Caki2 (cell line): Measurements from ENCODE around the gene SLC39A3. TPM values are rescaled to one million over a fixed set of nuclear protein-coding genes. Genes with fewer than 3 reads are reported as not detected.

Source experiments
- DNase-seq: peaks from one replicate; pipeline ENCODE4 v3.0.0-alpha.2; 2015; ENCODE audit warnings: low read depth
- in situ Hi-C: cut with HindIII; loops from 2 replicates; pipeline ENCODE4 v1.10.0; 2016; ENCODE audit warnings: low sequenced_read_pairs, low pct_unique_long_range_greater_than_20kb, mixed read lengths
- total RNA-seq: library from RNA; depleted of rRNA; stranded (reverse); fragments of >200 nt; shearing (Covaris generic); gene quantifications from 2 replicates; pipeline ENCODE4 v1.2.3, GENCODE V29; 2014; ENCODE audit warnings: low replicate concordance

Gene SLC39A3
- total RNA-seq, 1 experiment from 2014 or later = 33.1 TPM

GRCh38 chr19:2770055-2771013, 30.5 kb upstream of the SLC39A3 start:
- in situ Hi-C loops = no loop called here
- DNase-seq = no peak

- in situ Hi-C loops = no loop called here
- DNase-seq = no peak
Measured at GRCh38 chr19:2769218-2769617, 29.4 kb upstream of the SLC39A3 start.

- DNase-seq = no peak
- in situ Hi-C loops = no loop called here
Measured at GRCh38 chr19:2768365-2769132, 28.7 kb upstream of the SLC39A3 start.

- in situ Hi-C loops = no loop called here
- no peak for DNase-seq
Measured at GRCh38 chr19:2767688-2768087, 27.9 kb upstream of the SLC39A3 start.

GRCh38 chr19:2766594-2767372, 27.0 kb upstream of the SLC39A3 start:
- no peak for DNase-seq
- in situ Hi-C loops = no loop called here

- DNase-seq = no peak
- in situ Hi-C loops = no loop called here
Measured at GRCh38 chr19:2765376-2765775, 25.6 kb upstream of the SLC39A3 start.

GRCh38 chr19:2764945-2765344, 25.1 kb upstream of the SLC39A3 start:
- in situ Hi-C loops = no loop called here
- no peak for DNase-seq

- in situ Hi-C loops = no loop called here
- DNase-seq = no peak
Measured at GRCh38 chr19:2763687-2764086, 23.9 kb upstream of the SLC39A3 start.

- in situ Hi-C loops = no loop called here
- DNase-seq = no peak
Measured at GRCh38 chr19:2762783-2763496, 23.1 kb upstream of the SLC39A3 start.

GRCh38 chr19:2761876-2762782, 22.3 kb upstream of the SLC39A3 start:
- in situ Hi-C loops = no loop called here
- no peak for DNase-seq

- DNase-seq = no peak
- in situ Hi-C loops = no loop called here
Measured at GRCh38 chr19:2761309-2761677, 21.5 kb upstream of the SLC39A3 start.

GRCh38 chr19:2759965-2760364, 20.1 kb upstream of the SLC39A3 start:
- no peak for DNase-seq
- in situ Hi-C loops = no loop called here

GRCh38 chr19:2759362-2759761, 19.5 kb upstream of the SLC39A3 start:
- in situ Hi-C loops = no loop called here
- DNase-seq = no peak

GRCh38 chr19:2758601-2759313, 18.9 kb upstream of the SLC39A3 start:
- DNase-seq = no peak
- in situ Hi-C loops = no loop called here

- in situ Hi-C loops = no loop called here
- no peak for DNase-seq
Measured at GRCh38 chr19:2756921-2757881, 17.4 kb upstream of the SLC39A3 start.

GRCh38 chr19:2756477-2756876, 16.7 kb upstream of the SLC39A3 start:
- no peak for DNase-seq
- in situ Hi-C loops = no loop called here
